HG02973 (cell line): Measurements from ENCODE around the gene PLAC9.

Source experiments
- ATAC-seq: cut with Tn5 transposase; IDR thresholded peaks from one replicate; pipeline ENCODE4 v1.9.1; 2021; ENCODE audit warnings: moderate library complexity; ENCODE audit not compliant: unreplicated experiment

The PLAC9 gene

GRCh38 chr10:80159166-80159873 is 26.8 kb downstream of the PLAC9 start:
- no peak for ATAC-seq

- ATAC-seq: no peak
These were observed 28.1 kb downstream of the PLAC9 start for GRCh38 chr10:80160361-80161320.

GRCh38 chr10:80161321-80162083 is 29.0 kb downstream of the PLAC9 start:
- ATAC-seq: no peak

- ATAC-seq: no peak
These were observed 31.3 kb downstream of the PLAC9 start for GRCh38 chr10:80163741-80164341.

- ATAC-seq: no peak
These were observed 32.1 kb downstream of the PLAC9 start for GRCh38 chr10:80164596-80164995.

- no peak for ATAC-seq
These were observed 32.6 kb downstream of the PLAC9 start for GRCh38 chr10:80165173-80165572.

GRCh38 chr10:80166581-80167470 is 34.3 kb downstream of the PLAC9 start:
- ATAC-seq: no peak

GRCh38 chr10:80167471-80168161 is 35.1 kb downstream of the PLAC9 start:
- no peak for ATAC-seq

GRCh38 chr10:80168162-80168511 is 35.6 kb downstream of the PLAC9 start:
- ATAC-seq: no peak

- no peak for ATAC-seq
These were observed 36.3 kb downstream of the PLAC9 start for GRCh38 chr10:80168679-80169380.

- ATAC-seq: no peak
These were observed 37.5 kb downstream of the PLAC9 start for GRCh38 chr10:80170026-80170425.

- no peak for ATAC-seq
These were observed 38.1 kb downstream of the PLAC9 start for GRCh38 chr10:80170641-80171040.

GRCh38 chr10:80171248-80171660 is 38.7 kb downstream of the PLAC9 start:
- ATAC-seq: no peak

- no peak for ATAC-seq
These were observed 40.4 kb downstream of the PLAC9 start for GRCh38 chr10:80172896-80173295.

- no peak for ATAC-seq
These were observed 40.9 kb downstream of the PLAC9 start for GRCh38 chr10:80173466-80173865.

GRCh38 chr10:80174641-80175395 is 42.3 kb downstream of the PLAC9 start:
- ATAC-seq: no peak

- ATAC-seq: no peak
These were observed 44.0 kb downstream of the PLAC9 start for GRCh38 chr10:80176526-80176925.
